Astrocyte of the cerebellum (primary cell): Measurements from ENCODE around the gene DSE.

Source experiments
- DNase-seq: peaks from one replicate; pipeline ENCODE4 v3.0.0-alpha.2; 2011; ENCODE audit warnings: low read depth
- H3K4me3 ChIP-seq: 2 replicates; pipeline ENCODE4 v1.5.1; 2011; ENCODE audit warnings: mild to moderate bottlenecking, low read depth, low read length, moderate library complexity
- CTCF ChIP-seq: IDR thresholded peaks from 2 replicates; pipeline ENCODE4 v1.5.1; 2012; ENCODE audit warnings: low read length, low read depth, moderate library complexity, mild to moderate bottlenecking; ENCODE audit errors: missing control alignments
- in situ Hi-C: cut with HindIII; loops from 2 replicates; pipeline ENCODE4 v1.10.0; 2017; ENCODE audit warnings: low sequenced_read_pairs

Gene DSE

DNA sequence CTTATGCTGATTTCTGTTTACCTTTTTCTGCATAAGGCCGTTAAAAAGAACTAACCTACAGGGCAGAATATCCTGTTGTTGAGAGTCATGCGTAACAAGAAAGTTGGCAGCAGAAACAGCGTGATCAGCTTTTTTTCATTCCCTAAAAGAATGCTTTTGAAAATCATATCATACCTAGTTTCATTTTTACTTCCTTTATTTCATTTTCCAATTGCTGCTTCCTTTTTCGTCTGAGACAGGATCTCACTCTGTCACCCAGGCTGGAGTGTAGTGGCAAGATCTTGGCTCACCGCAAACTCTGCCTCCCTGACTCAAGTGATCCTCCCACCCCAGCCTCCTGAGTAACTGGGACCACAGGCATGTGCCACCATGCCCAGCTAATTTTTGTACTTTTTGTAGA is 94.5 kb downstream of the DSE start:
- no peak for TF ChIP-seq CTCF
- in situ Hi-C loops, result no loop called here
- H3K4me3 ChIP-seq, result no peak overlapping the region
- no peak for DNase-seq

GRCh38 chr6:116467096-116467495 is 96.3 kb downstream of the DSE start:
- no peak for TF ChIP-seq CTCF
- H3K4me3 ChIP-seq, result no peak overlapping the region
- no peak for DNase-seq
- in situ Hi-C loops, result no loop called here

DNA sequence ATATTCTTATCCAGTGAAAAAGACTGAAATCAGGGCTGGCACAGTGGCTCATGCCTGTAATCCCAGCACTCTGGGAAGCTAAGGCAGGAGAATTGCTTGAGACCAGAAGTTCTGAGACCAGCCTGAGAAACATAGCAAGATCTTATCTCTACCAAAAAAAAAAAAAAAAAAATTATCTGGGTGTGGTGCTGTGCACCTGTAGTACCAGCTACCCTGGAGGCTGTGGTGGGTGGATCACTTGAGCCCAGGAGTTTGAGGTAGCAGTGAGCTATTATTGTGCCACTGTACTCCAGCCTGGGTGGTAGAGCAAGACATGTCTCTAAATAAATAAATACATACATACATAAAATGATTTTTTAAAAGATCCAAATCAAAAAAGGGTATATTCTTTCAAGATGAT is 96.8 kb downstream of the DSE start:
- H3K4me3 ChIP-seq, result no peak overlapping the region
- DNase-seq, result no peak
- no peak for TF ChIP-seq CTCF
- in situ Hi-C loops, result no loop called here

GRCh38 chr6:116468293-116468692 is 97.5 kb downstream of the DSE start:
- no peak for TF ChIP-seq CTCF
- H3K4me3 ChIP-seq, result no peak overlapping the region
- DNase-seq, result no peak
- in situ Hi-C loops, result no loop called here

- no peak for TF ChIP-seq CTCF
- in situ Hi-C loops, result no loop called here
- DNase-seq, result no peak
- H3K4me3 ChIP-seq, result no peak overlapping the region
Observed at GRCh38 chr6:116471531-116471930, 100.8 kb downstream of the DSE start.

DNA sequence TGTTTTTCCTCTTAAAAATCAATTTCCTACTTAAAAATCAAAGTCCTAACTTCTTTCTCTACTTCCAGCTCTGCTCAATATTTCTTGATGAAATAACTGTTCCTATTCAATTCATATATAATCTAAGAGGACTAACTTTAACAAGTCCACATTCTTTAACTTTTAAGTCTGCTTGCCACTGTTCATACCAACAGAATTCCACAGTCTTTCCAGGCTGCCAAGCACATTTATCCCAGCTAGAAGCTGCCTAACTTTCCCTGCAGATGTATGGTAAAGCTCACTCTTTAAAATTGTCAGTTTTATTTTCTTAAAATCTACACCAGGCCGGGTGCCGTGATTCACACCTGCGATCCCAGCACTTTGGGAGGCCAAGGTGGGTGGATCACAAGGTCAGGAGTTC is 102.0 kb downstream of the DSE start:
- in situ Hi-C loops, result no loop called here

More for the DNA sequence above, 102.0 kb downstream of the DSE start:
- H3K4me3 ChIP-seq, result no peak overlapping the region
- TF ChIP-seq CTCF, result no peak
- DNase-seq, result no peak
